ENCODE measurements around the gene VTA1. TPM values are rescaled to one million over a fixed set of nuclear protein-coding genes. Genes with fewer than 3 reads are reported as not detected.
"Not testable (repeated sequence)": the region's sequence is repeated elsewhere in the genome, so short reads cannot be mapped to it uniquely, and the experiment has no call there.

Gene VTA1
- total RNA-seq, 1 donor: 89.8 TPM

DNA sequence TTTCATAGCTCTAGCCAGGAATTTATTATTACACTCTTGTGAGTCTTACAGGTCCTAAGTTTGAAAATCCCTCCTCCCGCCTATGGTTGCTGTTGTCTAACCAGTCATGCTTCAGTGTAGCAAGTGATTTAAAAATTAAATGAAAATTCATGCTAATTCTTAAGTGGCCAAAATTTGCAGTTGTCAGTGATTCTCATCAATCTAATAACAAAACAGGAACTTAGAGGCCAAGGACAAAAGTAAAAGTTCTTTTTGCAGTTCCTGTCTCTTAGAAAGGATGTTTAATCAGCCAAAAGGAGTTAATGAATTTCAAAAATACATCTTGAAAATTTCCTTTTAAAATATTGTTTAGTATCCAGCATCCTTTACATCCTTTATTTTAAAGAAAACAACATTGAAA is 36.3 kb downstream of the VTA1 start:
- TF ChIP-seq, protein P1, sequence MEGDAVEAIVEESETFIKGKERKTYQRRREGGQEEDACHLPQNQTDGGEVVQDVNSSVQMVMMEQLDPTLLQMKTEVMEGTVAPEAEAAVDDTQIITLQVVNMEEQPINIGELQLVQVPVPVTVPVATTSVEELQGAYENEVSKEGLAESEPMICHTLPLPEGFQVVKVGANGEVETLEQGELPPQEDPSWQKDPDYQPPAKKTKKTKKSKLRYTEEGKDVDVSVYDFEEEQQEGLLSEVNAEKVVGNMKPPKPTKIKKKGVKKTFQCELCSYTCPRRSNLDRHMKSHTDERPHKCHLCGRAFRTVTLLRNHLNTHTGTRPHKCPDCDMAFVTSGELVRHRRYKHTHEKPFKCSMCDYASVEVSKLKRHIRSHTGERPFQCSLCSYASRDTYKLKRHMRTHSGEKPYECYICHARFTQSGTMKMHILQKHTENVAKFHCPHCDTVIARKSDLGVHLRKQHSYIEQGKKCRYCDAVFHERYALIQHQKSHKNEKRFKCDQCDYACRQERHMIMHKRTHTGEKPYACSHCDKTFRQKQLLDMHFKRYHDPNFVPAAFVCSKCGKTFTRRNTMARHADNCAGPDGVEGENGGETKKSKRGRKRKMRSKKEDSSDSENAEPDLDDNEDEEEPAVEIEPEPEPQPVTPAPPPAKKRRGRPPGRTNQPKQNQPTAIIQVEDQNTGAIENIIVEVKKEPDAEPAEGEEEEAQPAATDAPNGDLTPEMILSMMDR (IDR thresholded peaks at IDR 0.05; ENCODE audit: insufficient read depth, low read depth, low read length): no peak
- no peak overlapping the region for H3K4me3 ChIP-seq (ENCODE audit: low read depth, low read length)
- DNase-seq (ENCODE audit: low read depth): no peak

DNA sequence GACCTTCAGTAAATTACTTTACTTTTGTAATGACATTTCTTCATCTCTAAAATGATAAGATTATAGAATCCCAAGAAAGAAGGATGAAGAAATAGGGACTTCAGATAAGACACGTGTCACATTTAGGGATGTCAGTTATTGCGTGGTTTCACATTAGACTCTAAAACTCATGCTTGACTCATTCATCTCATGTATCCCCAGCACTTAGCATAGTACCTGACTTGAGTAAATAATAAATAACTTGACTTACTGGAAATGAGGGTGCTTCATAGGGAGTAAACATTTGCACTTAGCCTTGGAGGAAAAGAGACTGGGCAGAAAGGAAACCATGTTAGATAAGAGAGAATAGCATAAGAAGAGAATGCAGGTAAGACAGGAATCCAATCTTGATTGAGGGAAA is 37.2 kb downstream of the VTA1 start:
- TF ChIP-seq, protein P1 (IDR thresholded peaks at IDR 0.05; ENCODE audit: insufficient read depth, low read depth, low read length): no peak
- DNase-seq (ENCODE audit: low read depth): no peak
- H3K4me3 ChIP-seq (ENCODE audit: low read depth, low read length): no peak overlapping the region

DNA sequence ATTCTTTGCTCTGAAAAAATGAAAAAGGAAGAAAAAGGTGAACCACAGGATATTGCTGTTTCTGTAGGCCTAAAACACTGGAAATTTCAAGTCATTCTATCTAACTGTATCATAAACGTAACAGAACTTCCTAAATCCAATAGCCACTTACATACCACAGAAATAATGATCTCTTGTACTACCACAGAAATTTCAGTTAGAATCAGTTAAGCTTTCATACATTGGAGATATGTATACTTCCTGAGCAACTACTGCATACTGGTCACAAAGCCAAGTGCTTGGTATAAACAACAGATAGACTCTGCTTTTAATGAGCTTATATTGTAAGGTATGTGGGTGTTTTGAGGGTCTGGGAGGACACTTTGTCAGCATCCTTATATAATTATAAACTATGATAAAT is 38.6 kb downstream of the VTA1 start:
- no peak for DNase-seq (ENCODE audit: low read depth)

DNA sequence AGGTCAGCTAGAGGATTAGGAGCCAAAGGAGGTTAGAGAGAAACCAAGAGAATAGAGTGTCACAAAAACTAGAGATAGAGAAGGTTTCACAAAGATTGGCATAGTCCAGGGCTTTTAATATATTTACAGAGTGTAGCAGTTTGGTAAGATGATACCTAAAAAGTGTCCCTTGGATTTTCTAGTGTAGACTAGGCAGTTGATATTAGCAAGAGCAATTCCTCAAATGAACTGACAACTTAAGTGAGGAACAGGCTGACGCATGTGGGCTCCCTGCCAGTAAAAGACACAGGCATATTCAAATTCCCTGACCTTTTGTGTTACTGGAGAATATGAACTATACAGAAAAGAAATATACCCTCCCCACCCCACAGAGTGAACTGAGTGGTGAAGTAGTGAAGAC is 40.1 kb downstream of the VTA1 start:
- no peak overlapping the region for H3K4me3 ChIP-seq (ENCODE audit: low read depth, low read length)
- peak; percentile 44 for DNase-seq (ENCODE audit: low read depth)
- TF ChIP-seq, protein P1 (IDR thresholded peaks at IDR 0.05; ENCODE audit: insufficient read depth, low read depth, low read length): no peak

More for the DNA sequence above, 38.6 kb downstream of the VTA1 start:
- TF ChIP-seq, protein P1 (IDR thresholded peaks at IDR 0.05; ENCODE audit: insufficient read depth, low read depth, low read length): no peak
- no peak overlapping the region for H3K4me3 ChIP-seq (ENCODE audit: low read depth, low read length)

DNA sequence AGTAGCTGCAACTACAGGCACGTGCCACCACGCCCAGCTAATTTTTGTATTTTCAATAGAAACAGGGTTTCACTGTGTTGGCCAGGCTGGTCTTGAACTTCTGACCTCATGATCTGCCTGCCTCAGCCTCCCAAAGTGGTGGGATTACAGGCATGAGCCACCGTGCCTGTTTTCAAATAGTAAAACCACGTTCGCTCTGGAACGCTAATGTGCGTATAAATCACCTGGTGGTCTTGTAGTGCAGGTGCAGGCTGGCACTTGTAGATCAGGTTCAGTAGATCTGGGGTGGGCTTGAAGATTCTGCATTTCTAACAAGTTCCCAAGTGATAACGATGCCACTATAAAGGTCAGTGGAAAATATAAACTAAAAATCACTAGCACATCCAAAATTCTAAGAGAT is 41.3 kb downstream of the VTA1 start:
- TF ChIP-seq, protein P1 (IDR thresholded peaks at IDR 0.05; ENCODE audit: insufficient read depth, low read depth, low read length): peak; percentile 31
- not testable (repeated sequence) for DNase-seq (ENCODE audit: low read depth); H3K4me3 ChIP-seq (ENCODE audit: low read depth, low read length)

DNA sequence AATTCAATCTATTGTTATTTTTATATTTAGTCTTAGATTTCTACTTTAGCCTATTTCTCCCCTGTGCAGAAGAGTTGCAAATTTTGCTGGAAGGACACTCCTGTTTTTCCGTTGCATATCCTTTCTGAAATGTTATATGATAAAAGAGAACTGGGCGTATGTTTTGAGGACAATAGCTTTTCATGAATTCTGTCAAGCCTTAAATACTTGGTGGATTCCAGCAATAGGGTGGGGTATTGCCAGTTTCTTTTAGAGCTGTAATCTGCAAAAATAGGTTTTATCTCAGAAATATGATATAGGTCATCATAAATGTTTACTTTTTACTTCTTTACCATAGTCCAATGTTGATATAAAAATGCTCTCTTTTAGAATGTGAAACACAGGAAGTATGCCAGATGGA is 42.0 kb downstream of the VTA1 start:
- DNase-seq (ENCODE audit: low read depth): no peak
- TF ChIP-seq, protein P1 (IDR thresholded peaks at IDR 0.05; ENCODE audit: insufficient read depth, low read depth, low read length): no peak

DNA sequence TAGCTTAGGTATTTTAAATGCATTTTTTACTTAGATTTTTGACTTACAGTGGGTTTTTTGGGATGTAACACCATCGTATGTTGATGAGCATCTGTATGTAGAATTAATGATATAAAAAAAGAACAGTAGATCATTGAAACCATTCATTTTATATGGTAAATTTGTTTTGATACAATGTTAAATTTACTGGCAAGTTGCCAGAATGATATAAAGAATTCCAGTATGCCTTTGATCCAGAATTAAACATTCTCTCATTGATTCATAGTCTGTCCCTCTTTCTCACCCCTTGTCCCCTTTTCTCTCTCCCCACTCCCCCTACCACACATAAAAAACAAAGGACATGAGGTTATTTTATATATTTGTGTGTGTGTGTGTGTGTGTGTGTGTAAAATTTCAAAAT is 45.3 kb downstream of the VTA1 start:
- TF ChIP-seq, protein P1 (IDR thresholded peaks at IDR 0.05; ENCODE audit: insufficient read depth, low read depth, low read length): no peak
- H3K4me3 ChIP-seq (ENCODE audit: low read depth, low read length): no peak overlapping the region
- DNase-seq (ENCODE audit: low read depth): no peak

More for the DNA sequence above, 42.0 kb downstream of the VTA1 start:
- no peak overlapping the region for H3K4me3 ChIP-seq (ENCODE audit: low read depth, low read length)

Data from fibroblast of villous mesenchyme (primary cell).